Nephron progenitor cell (in vitro differentiated cells): ENCODE data around the gene EIF3L.

Source experiments
- DNase-seq: peaks from one replicate; pipeline ENCODE4 v3.0.0; 2021
- H3K27ac Mint-ChIP-seq: 2 replicates; pipeline ENCODE4 v1.8.0; 2021; ENCODE audit warnings: mild to moderate bottlenecking, moderate library complexity, mixed read lengths
- H3K27me3 Mint-ChIP-seq: 2 replicates; pipeline ENCODE4 v1.8.0; 2021; ENCODE audit warnings: mild to moderate bottlenecking, low read depth, mixed read lengths; ENCODE audit not compliant: poor library complexity
- H3K36me3 Mint-ChIP-seq: 2 replicates; pipeline ENCODE4 v1.8.0; 2021; ENCODE audit warnings: low read depth, mixed read lengths
- H3K4me1 Mint-ChIP-seq: 2 replicates; pipeline ENCODE4 v1.8.0; 2021; ENCODE audit warnings: mixed read lengths
- H3K4me3 Mint-ChIP-seq: 2 replicates; pipeline ENCODE4 v1.8.0; 2021; ENCODE audit warnings: mild to moderate bottlenecking, moderate library complexity, mixed read lengths
- H3K9me3 Mint-ChIP-seq: 2 replicates; pipeline ENCODE4 v1.8.0; 2021; ENCODE audit warnings: mild to moderate bottlenecking, moderate library complexity, mixed read lengths
- CTCF ChIP-seq: fragments of 200-600 bp; sonication (generic); IDR thresholded peaks from 2 replicates; pipeline ENCODE4 v1.5.0; 2021; ENCODE audit warnings: antibody characterized with exemption

EIF3L gene

GRCh38 chr22:37931893-37932389 lies 82.7 kb downstream of the EIF3L start:
- Mint-ChIP-seq H3K4me3 (no peak overlapping the region), H3K27me3 (no peaks in the 10 kb centered on the region), H3K4me1 (peaks cover 8% of the 10 kb centered on the region), H3K9me3 (no peaks in the 10 kb centered on the region), H3K27ac (peak overlapping the region; percentile 88), H3K36me3 (peaks cover 21% of the 10 kb centered on the region)
- no peak for TF ChIP-seq CTCF
- DNase-seq, result no peak

- no peak overlapping the region for H3K4me3 Mint-ChIP-seq
- H3K36me3 Mint-ChIP-seq, result peaks cover 22% of the 10 kb centered on the region
- H3K9me3 Mint-ChIP-seq, result no peaks in the 10 kb centered on the region
- peaks cover 8% of the 10 kb centered on the region for H3K4me1 Mint-ChIP-seq
- DNase-seq, result no peak
- H3K27ac Mint-ChIP-seq, result no peak overlapping the region
- no peaks in the 10 kb centered on the region for H3K27me3 Mint-ChIP-seq
- no peak for TF ChIP-seq CTCF
These were observed 83.2 kb downstream of the EIF3L start for GRCh38 chr22:37932401-37932800.

- Mint-ChIP-seq H3K9me3 (no peaks in the 10 kb centered on the region), H3K27ac (peak overlapping the region; percentile 51), H3K4me1 (peaks cover 8% of the 10 kb centered on the region), H3K36me3 (peaks cover 28% of the 10 kb centered on the region), H3K4me3 (no peak overlapping the region), H3K27me3 (peaks cover 6% of the 10 kb centered on the region)
- DNase-seq, result no peak
- TF ChIP-seq CTCF, result no peak
These were observed 83.8 kb downstream of the EIF3L start for GRCh38 chr22:37932821-37933578.

- H3K4me1 Mint-ChIP-seq, result peaks cover 8% of the 10 kb centered on the region
- peak; percentile 90 for DNase-seq
- peak; percentile 93 for TF ChIP-seq CTCF
- no peak overlapping the region for H3K4me3 Mint-ChIP-seq
- H3K36me3 Mint-ChIP-seq, result peaks cover 22% of the 10 kb centered on the region
- H3K27me3 Mint-ChIP-seq, result peaks cover 6% of the 10 kb centered on the region
- H3K9me3 Mint-ChIP-seq, result no peaks in the 10 kb centered on the region
- no peak overlapping the region for H3K27ac Mint-ChIP-seq
These were observed 84.6 kb downstream of the EIF3L start for GRCh38 chr22:37933711-37934376.
